SK-N-SH (cell line): ENCODE data around the gene DBX1.
A peak's percentile ranks its signal among the peaks of the same experiment; 100 is the strongest.

ENCODE experiments used
- CTCF ChIP-seq: fragments of 200-600 bp; sonication (generic); IDR thresholded peaks from 2 replicates; pipeline ENCODE4 v1.6.1; 2017; ENCODE audit warnings: antibody characterized with exemption, mild to moderate bottlenecking, moderate library complexity
- TAF1 ChIP-seq: IDR thresholded peaks from 2 replicates; pipeline ENCODE4 v1.6.1; 2012; ENCODE audit warnings: low read depth, mild to moderate bottlenecking, low read length, moderate library complexity, borderline replicate concordance

- TF ChIP-seq CTCF (peak; percentile 81), TAF1 (no peak)
These were observed 28.2 kb downstream of the DBX1 start for GRCh38 chr11:20131788-20132666.
